K562 (cell line): ENCODE data around the gene GALE. TPM values are rescaled to one million over a fixed set of nuclear protein-coding genes. Genes with fewer than 3 reads are reported as not detected.

ENCODE experiments used
- ATAC-seq: fragments of 200-7000 bp; cut with Tn5 transposase; 3 replicates; pipeline ENCODE4 v1.9.1; 2020; ENCODE audit warnings: moderate library complexity
- BruUV-seq: library from RNA; stranded (reverse); fragments of 400-500 nt; replicated peaks from 2 replicates; lab custom pipeline; 2021; lab: Mats Ljungman, UMichigan
- CTCF ChIA-PET: fragments of 300-600 bp; formaldehyde crosslinking; extraction: SDS; loops from one replicate; lab custom pipeline; 2021; ENCODE audit warnings: low intra/inter-chr PET ratio; lab: Yijun Ruan, JAX
- POLR2A ChIA-PET: fragments of 300-600, 350-650 bp; sonication (Branson Sonifier 250); formaldehyde crosslinking; extraction: SDS; loops from one replicate; lab custom pipeline; 2021; ENCODE audit warnings: antibody characterized with exemption, inconsistent platforms; lab: Yijun Ruan, JAX
- DNase-seq, 4 experiments: peaks; one replicate each; pipeline versions ENCODE4 v3.0.0 to v3.0.0-alpha.2; 2011 to 2018; ENCODE audit warnings: low spot score in 3 of 4, mixed read lengths in 3 of 4; ENCODE audit errors: extremely low read depth in 1 of 4
- FAIRE-seq: peaks from 2 replicates; lab custom pipeline; 2011; peaks lifted over from hg19 to GRCh38; lab: Jason Lieb, UNC
- H2AFZ ChIP-seq: 2 replicates; pipeline ENCODE4 v1.6.0; 2011; ENCODE audit warnings: low read depth, low read length, control low read depth, inconsistent platforms
- H3K27ac ChIP-seq: fragments of 200-600 bp; 3 replicates; pipeline ENCODE4 v1.8.0; 2011; ENCODE audit warnings: low read depth, mild to moderate bottlenecking, control low read depth, inconsistent platforms, low read length, moderate library complexity, mixed read lengths; ENCODE audit errors: extremely low read depth
- H3K27me3 ChIP-seq, 2 experiments: fragments of 300-600 bp in 1 of 2; 2 replicates in 1 of 2; 3 replicates in 1 of 2; pipeline versions ENCODE4 v1.6.0 to v1.8.0; 2011; ENCODE audit warnings: inconsistent platforms in 2 of 2, low read length in 2 of 2, mild to moderate bottlenecking in 1 of 2, mixed read lengths in 1 of 2, moderate library complexity in 1 of 2; ENCODE audit not compliant: control insufficient read depth in 2 of 2, insufficient read depth in 2 of 2
- H3K36me3 ChIP-seq: fragments of 300-600 bp; 3 replicates; pipeline ENCODE4 v1.8.0; 2011; ENCODE audit warnings: mild to moderate bottlenecking, low read length, inconsistent platforms; ENCODE audit not compliant: control insufficient read depth, insufficient read depth
- H3K4me1 ChIP-seq, 2 experiments: fragments of 200-600 bp in 1 of 2; replicated peaks in 1 of 2; 2 replicates in 1 of 2; 3 replicates in 1 of 2; pipeline versions ENCODE4 v1.5.1 to v1.8.0; 2011; ENCODE audit warnings: inconsistent platforms in 2 of 2, low read length in 2 of 2, mild to moderate bottlenecking in 1 of 2, mixed read lengths in 1 of 2, moderate library complexity in 1 of 2; ENCODE audit not compliant: control insufficient read depth in 2 of 2, insufficient read depth in 2 of 2
- H3K4me2 ChIP-seq: 2 replicates; pipeline ENCODE4 v1.6.1; 2011; ENCODE audit warnings: low read length, control low read depth, inconsistent platforms, mixed read lengths; ENCODE audit not compliant: insufficient read depth
- H3K4me3 ChIP-seq: fragments of 200-600 bp; sonication (generic), shearing (Covaris generic); 2 replicates; pipeline ENCODE4 v1.5.1; 2016; ENCODE audit warnings: control low read depth, inconsistent platforms
- H3K79me2 ChIP-seq: fragments of 200-600 bp; 3 replicates; pipeline ENCODE4 v1.8.0; 2011; ENCODE audit warnings: low read length, inconsistent platforms; ENCODE audit not compliant: control insufficient read depth, insufficient read depth
- H3K9ac ChIP-seq, 2 experiments: 2 replicates each; pipeline versions ENCODE4 v1.6.0 to v1.6.1; 2011; ENCODE audit warnings: low read depth in 2 of 2, low read length in 2 of 2, control low read depth in 1 of 2, inconsistent platforms in 1 of 2, mild to moderate bottlenecking in 1 of 2, mixed read lengths in 1 of 2; ENCODE audit not compliant: insufficient read depth in 1 of 2
- H3K9me1 ChIP-seq: one replicate; pipeline ENCODE4 v1.6.0; 2011; ENCODE audit warnings: inconsistent platforms, mild to moderate bottlenecking, low read length, moderate library complexity; ENCODE audit not compliant: control insufficient read depth, insufficient read depth
- H3K9me3 ChIP-seq: replicated peaks from 2 replicates; pipeline ENCODE4 v1.5.1; 2011; ENCODE audit warnings: low read depth, low read length, inconsistent platforms; ENCODE audit not compliant: control insufficient read depth, insufficient read depth
- H4K20me1 ChIP-seq: replicated peaks from 2 replicates; pipeline ENCODE4 v1.6.1; 2011; ENCODE audit warnings: low read length, inconsistent platforms, mixed read lengths; ENCODE audit not compliant: control insufficient read depth, insufficient read depth
- COPS2 ChIP-seq: fragments of 450-650 bp; conservative IDR thresholded peaks from 2 replicates; pipeline ENCODE4 v1.6.1; 2016; ENCODE audit warnings: mild to moderate bottlenecking, moderate library complexity
- CREB3L1 ChIP-seq: fragments of 450-650 bp; IDR thresholded peaks from 2 replicates; pipeline ENCODE4 v1.6.1; 2014; ENCODE audit warnings: low read depth, mild to moderate bottlenecking, moderate library complexity, borderline replicate concordance
- RUNX1 ChIP-seq: sonication (generic); IDR thresholded peaks from 2 replicates; pipeline ENCODE4 v1.6.1; 2016; ENCODE audit warnings: antibody characterized with exemption, low read depth
- XRCC5 ChIP-seq: fragments of 200-400 bp; formaldehyde crosslinking; IDR thresholded peaks from 2 replicates; pipeline ENCODE4 v1.6.1; 2017; ENCODE audit warnings: low read depth, mild to moderate bottlenecking, low read length
- ZNF583 ChIP-seq: fragments of 250-450 bp; sonication (Bioruptor Pico); IDR thresholded peaks from 2 replicates; pipeline ENCODE4 v1.4.0; 2020
- ZNF609 ChIP-seq: sonication (generic); formaldehyde crosslinking; IDR thresholded peaks from 2 replicates; pipeline ENCODE4 v1.8.1; 2023; ENCODE audit warnings: missing genetic modification reagents, mild to moderate bottlenecking, borderline replicate concordance
- WGBS: fragments of 100-300 bp; shearing (Covaris generic); methylation state at CpG from one replicate; pipeline ENCODE4 v1.1.6; 2016; ENCODE audit warnings: low coverage, mixed read lengths; ENCODE audit not compliant: insufficient coverage; ENCODE audit errors: missing lambda C conversion rate; 5-methylcytosine and 5-hydroxymethylcytosine counted together
- in situ Hi-C: fragments of 300-500 bp; cut with MboI; formaldehyde crosslinking; loops from 4 replicates; pipeline ENCODE4 v1.15.0; 2018; ENCODE audit warnings: inconsistent platforms, mixed read lengths
- intact Hi-C: fragments of 100-400 bp; cut with micrococcal nuclease; formaldehyde crosslinking; loops from 2 replicates; pipeline ENCODE4 v1.14.2; 2022
- polyA plus RNA-seq, 8 experiments: library from polyadenylated mRNA; depleted of rRNA in 4 of 8; stranded (reverse) in 5 of 8; unstranded in 3 of 8; fragments of >200 nt; fragmentation: Nextera tagmentation in 2 of 8; fragmentation: Illumina TruSeq in 1 of 8; extraction: Ambion mirVana in 2 of 8; extraction: Trizol in 1 of 8; gene quantifications; 2 replicates each; pipeline versions ENCODE4 v1.2.1 to v1.2.3, GENCODE V29; 2011 to 2014; ENCODE audit warnings: inconsistent platforms in 1 of 8, missing spikeins in 1 of 8
- total RNA-seq, 7 experiments: library from RNA; depleted of rRNA in 6 of 7; stranded (reverse); fragments of >200 nt in 6 of 7; fragmentation: Illumina TruSeq in 2 of 7; extraction: Trizol in 2 of 7; gene quantifications; 2 replicates each; pipeline versions ENCODE4 v1.2.1 to v1.2.3, GENCODE V29; 2011 to 2021; ENCODE audit warnings: low replicate concordance in 1 of 7
- TF ChIP-seq, protein P1 (sequence below): fragments of 250-450 bp; sonication (Bioruptor Pico); IDR thresholded peaks from 2 replicates; pipeline ENCODE4 v1.5.0; 2020; ENCODE audit warnings: mild to moderate bottlenecking
- TF ChIP-seq, protein P2 (sequence below): IDR thresholded peaks from 2 replicates; pipeline ENCODE4 v1.6.1; 2012; ENCODE audit warnings: low read depth, low read length, improper control_type of control experiment, borderline replicate concordance

Gene GALE
- total and polyA plus RNA-seq, 9 of the 15 experiments (the other 6 are each of a cell fraction or from before 2014, with no cell fraction given): 8.4 to 139 (median 88.3) TPM

DNA sequence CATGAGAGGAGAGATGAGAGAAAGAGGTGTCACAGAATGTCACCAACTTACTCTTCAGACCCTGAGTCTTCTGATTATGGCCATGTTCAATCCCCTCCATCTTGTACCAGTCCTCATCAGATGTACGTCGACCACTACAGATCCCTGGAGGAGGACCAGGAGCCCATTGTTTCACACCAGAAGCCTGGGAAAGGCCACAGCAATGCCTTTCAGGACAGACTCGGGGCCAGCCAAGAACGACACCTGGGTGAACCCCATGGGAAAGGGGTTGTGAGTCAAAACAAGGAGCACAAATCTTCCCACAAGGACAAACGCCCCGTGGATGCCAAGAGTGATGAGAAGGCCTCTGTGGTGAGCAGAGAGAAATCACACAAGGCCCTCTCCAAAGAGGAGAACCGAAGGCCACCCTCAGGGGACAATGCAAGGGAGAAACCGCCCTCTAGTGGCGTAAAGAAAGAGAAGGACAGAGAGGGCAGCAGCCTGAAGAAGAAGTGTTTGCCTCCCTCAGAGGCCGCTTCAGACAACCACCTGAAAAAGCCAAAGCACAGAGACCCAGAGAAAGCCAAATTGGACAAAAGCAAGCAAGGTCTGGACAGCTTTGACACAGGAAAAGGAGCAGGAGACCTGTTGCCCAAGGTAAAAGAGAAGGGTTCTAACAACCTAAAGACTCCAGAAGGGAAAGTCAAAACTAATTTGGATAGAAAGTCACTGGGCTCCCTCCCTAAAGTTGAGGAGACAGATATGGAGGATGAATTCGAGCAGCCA is 49.3 kb downstream of the GALE start:
- peaks cover 55% of the 10 kb centered on the region for H3K79me2 ChIP-seq
- in situ Hi-C loops: no loop called here
- peaks cover 30% of the 10 kb centered on the region for H4K20me1 ChIP-seq
- TF ChIP-seq COPS2 (no peak), ZNF609 (no peak), ZNF583 (no peak), XRCC5 (peak; percentile 85), RUNX1 (no peak), CREB3L1 (no peak)
- TF ChIP-seq, protein P1, sequence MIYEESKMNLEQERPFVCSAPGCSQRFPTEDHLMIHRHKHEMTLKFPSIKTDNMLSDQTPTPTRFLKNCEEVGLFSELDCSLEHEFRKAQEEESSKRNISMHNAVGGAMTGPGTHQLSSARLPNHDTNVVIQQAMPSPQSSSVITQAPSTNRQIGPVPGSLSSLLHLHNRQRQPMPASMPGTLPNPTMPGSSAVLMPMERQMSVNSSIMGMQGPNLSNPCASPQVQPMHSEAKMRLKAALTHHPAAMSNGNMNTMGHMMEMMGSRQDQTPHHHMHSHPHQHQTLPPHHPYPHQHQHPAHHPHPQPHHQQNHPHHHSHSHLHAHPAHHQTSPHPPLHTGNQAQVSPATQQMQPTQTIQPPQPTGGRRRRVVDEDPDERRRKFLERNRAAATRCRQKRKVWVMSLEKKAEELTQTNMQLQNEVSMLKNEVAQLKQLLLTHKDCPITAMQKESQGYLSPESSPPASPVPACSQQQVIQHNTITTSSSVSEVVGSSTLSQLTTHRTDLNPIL (CRISPR knock-in tag): no peak
- TF ChIP-seq, protein P2, sequence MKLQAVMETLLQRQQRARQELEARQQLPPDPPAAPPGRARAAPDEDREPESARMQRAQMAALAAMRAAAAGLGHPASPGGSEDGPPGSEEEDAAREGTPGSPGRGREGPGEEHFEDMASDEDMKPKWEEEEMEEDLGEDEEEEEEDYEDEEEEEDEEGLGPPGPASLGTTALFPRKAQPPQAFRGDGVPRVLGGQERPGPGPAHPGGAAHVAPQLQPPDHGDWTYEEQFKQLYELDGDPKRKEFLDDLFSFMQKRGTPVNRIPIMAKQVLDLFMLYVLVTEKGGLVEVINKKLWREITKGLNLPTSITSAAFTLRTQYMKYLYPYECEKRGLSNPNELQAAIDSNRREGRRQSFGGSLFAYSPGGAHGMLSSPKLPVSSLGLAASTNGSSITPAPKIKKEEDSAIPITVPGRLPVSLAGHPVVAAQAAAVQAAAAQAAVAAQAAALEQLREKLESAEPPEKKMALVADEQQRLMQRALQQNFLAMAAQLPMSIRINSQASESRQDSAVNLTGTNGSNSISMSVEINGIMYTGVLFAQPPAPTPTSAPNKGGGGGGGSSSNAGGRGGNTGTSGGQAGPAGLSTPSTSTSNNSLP: no peak

More for the DNA sequence above, 49.3 kb downstream of the GALE start:
- ChIA-PET POLR2A (interaction anchor here (0.7 to 0.8 kb wide), 4 partner anchors 21 to 341 kb away, joined by 3 to 5 read pairs (median 4); no protein-coding TSS in a partner anchor), CTCF (interaction anchor here (0.5 to 2.0 kb wide), 4 partner anchors 207 to 1132 kb away, joined by 3 to 8 read pairs (median 3); no protein-coding TSS in a partner anchor)
- Histone ChIP-seq H2AFZ (no peak overlapping the region), H3K4me3 (no peak overlapping the region), H3K9me3 (no peaks in the 10 kb centered on the region), H3K27ac (no peak overlapping the region), H3K9ac (no peak overlapping the region), H3K4me1 (peaks cover 0 to 11% of the 10 kb centered on the region in 2 experiments; a peak in 2 of 5 replicates), H3K4me2 (no peak overlapping the region), H3K9me1 (no peaks in the 10 kb centered on the region), H3K36me3 (peaks cover 99% of the 10 kb centered on the region), H3K27me3 (no peaks in the 10 kb centered on the region)
- peak; percentile 75 for FAIRE-seq
- peak; percentile 95 for ATAC-seq
- peak; percentile 63 to 77 (median 70) for DNase-seq
- WGBS: 44% methylated on average over 10 of the region's 11 CpGs
- intact Hi-C loops: loop anchor here (1.0 kb wide), 1 partner anchor 206 kb away; no protein-coding TSS in a partner anchor
- TSS peak; percentile 7 for BruUV-seq
